HK-2 (cell line): ENCODE measurements around the gene TMEM74B.

Source experiments
- DNase-seq: peaks from one replicate; pipeline ENCODE4 v3.0.0-alpha.2; 2018; ENCODE audit not compliant: unreplicated experiment

The TMEM74B gene

GRCh38 chr20:1144401-1145172, 40.2 kb downstream of the TMEM74B start:
- no peak for DNase-seq

- DNase-seq: no peak
These were observed 47.5 kb downstream of the TMEM74B start for GRCh38 chr20:1137236-1137635.

DNA sequence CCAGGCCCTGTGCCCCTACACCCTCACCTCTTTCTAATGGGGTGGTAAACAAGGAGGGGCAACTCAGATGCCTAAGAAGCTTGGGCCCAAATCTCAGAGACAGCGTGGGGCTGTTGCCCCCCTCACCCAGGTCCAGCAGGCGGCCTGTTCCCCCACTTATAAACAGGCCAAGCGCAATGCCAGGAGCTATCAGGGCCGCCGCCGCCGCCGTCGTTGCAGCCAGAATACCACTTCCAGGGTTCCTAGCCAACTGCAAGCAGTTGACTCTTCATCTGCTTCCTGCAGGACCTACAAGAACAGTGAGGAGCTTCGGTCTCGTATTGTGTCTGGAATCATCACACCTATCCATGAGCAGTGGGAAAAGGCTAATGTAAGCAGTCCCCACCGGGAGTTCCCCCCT, 49.9 kb downstream of the TMEM74B start:
- DNase-seq: no peak

GRCh38 chr20:1134355-1134754, 50.4 kb downstream of the TMEM74B start:
- DNase-seq: no peak

DNA sequence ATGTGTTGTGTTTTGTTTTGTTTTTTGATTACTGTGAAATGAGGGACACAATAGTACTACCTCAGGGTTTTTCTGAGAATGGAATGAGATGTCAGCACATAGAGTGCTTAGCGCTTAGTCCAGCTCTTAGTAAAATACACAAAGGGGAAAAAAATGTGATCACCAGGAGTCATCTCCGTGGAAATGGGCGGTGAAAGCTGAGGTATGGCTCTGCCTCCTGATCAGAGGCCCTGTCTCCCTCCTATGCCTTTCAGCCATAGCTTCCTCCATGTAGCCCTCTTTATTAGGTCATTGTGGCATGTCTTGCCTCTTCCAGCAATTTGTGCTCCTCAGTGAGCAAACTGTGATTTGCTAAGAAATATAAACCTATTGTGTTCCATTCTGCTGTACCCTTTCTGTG, 53.4 kb downstream of the TMEM74B start:
- no peak for DNase-seq

- DNase-seq: no peak
These were observed 53.9 kb downstream of the TMEM74B start for GRCh38 chr20:1130847-1131246.
